Measurements from ENCODE around the gene DENND1A.
"Not testable (repeated sequence)": the region's sequence is repeated elsewhere in the genome, so short reads cannot be mapped to it uniquely, and the experiment has no call there.

Gene DENND1A

DNA sequence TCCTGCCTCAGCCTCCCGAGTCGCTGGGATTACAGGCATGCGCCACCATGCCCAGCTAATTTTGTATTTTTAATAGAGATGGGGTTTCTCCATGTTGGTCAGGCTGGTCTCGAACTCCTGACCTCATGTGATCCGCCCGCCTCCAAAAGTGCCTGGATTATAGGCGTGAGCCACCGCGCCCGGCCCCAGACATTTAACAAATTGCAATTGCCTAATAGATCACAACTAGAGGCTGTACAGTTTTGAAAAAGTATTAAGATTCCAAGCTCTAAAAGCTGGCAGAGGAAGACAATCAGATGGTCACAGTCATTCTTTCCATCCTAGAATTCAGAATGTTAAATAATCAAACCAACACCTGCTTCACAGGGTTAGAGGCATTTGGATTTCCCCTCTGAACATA is 293.1 kb downstream of the DENND1A start:
- in situ Hi-C loops (cut with MboI; ENCODE audit: low sequenced_read_pairs): not testable (repeated sequence)

DNA sequence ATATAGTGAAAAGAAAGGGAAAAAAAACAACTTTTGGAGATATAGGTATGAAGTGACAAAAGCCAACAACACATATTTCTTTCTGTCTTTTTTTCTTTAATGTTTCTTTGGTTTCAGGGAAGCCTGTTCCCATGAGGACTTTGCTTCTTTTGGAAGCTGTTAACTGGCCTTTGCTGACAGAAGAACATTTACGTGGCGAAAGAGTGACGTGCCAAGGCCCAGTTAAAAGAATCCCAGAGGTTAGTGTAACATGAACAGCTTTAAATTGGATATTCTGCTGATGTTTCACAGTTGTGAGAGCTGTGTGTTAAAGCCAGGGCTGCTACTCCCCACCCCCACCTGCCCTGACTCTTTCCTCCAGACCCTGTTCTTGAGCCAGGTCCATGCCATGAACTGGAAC is 298.1 kb downstream of the DENND1A start:
- in situ Hi-C loops (cut with MboI; ENCODE audit: low sequenced_read_pairs): no loop called here

DNA sequence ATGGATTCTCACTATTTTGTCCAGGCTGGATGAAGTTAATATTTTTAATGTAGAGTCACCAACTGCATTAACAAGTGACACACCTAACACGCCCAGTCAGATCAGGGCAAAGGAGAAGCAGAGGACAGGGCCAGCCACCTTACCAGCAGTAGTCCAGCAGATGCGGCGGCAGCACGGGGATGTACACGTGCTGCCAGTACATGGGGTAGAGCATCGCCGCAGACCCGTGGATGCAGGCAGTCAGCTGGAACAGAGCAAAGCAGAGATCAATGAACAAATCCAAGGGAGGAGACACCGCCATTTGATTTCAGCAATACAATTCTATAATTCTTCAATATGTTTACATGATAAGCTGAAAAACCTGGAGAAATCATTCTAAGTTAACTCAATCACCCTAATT is 299.7 kb downstream of the DENND1A start:
- in situ Hi-C loops (cut with MboI; ENCODE audit: low sequenced_read_pairs): no loop called here

GRCh38 chr9:123629531-123629930 is 300.4 kb downstream of the DENND1A start:
- in situ Hi-C loops (cut with MboI; ENCODE audit: low sequenced_read_pairs): no loop called here

DNA sequence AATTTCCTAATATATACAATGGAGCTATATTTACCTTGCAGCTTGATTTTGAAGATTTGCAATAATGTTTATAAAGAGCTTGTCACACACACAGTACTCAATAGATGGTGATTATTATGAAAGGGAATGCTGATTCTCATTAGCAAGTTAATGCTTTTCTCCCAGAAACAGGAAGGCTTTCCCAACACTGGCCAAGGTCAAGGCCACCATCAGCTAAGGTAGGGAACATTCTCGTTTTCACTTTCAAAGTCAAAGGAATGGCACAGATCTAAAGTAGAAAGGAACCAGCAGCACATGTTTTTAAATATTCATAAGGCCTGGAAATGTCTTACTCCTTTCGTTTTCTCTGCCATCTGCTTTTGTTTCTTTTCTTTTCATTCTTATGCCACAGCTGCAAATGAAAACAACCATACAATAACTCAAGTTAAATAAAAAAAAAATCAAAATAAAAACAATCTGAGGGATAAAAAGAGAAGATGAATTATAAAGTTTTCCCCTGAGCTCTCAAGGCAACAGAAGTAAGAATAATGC is 307.1 kb downstream of the DENND1A start:
- in situ Hi-C loops (cut with MboI; ENCODE audit: low sequenced_read_pairs): no loop called here

GRCh38 chr9:123620239-123620638 is 309.7 kb downstream of the DENND1A start:
- in situ Hi-C loops (cut with MboI; ENCODE audit: low sequenced_read_pairs): no loop called here

DNA sequence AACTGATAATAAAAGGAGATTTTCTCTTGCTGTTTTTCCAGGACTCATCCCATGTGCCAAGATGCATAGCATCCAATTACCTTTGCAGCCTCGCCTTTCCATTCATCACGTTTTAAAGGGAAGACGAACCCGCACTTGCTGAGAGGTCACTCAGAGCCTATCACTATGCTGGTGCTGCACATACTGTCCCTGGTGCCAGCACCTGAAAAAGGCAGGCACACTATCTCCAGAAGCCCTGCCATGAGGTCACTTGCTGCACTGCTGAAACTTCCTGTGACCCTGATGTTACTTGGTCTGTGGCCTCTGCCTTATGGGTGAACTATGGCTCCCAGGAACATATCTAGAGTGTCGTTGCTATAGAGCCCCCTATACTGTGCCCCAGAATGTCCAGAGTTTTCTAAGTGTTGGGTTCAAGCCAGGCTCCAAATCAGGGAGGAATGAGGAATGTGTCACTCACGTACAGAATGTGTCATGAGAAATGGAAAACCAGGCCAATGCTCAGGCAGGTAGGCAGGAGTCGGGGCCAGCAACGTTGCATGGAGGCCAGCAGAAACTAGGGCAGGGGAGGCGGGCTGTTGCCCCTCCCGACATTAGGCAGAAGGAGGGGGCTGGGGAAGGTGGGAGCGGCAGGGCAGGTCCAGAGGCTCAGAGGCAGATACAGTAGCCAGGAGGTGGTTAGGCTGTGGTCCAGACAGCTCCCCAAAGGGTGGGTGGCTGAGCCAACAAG is 311.8 kb downstream of the DENND1A start:
- in situ Hi-C loops (cut with MboI; ENCODE audit: low sequenced_read_pairs): no loop called here

DNA sequence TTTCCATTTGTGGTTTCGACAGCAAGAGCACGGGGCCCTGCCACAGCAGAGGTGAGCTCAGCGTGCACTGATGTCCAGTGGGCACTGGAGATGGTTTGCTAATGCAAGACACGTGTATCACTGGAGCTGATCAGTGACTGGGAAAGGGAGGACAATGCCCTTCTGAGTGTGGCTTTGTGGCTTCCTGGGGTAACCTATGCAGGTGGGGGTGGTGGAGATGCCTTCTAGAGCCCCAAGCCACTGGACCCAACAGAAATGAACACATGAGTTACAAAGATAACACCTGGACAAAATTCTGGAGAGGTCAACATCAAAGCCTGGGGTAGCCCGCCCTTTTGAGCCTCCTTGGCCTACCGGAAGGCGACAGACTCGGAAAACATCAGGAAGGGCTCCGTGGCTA is 312.6 kb downstream of the DENND1A start:
- in situ Hi-C loops (cut with MboI; ENCODE audit: low sequenced_read_pairs): no loop called here

- in situ Hi-C loops (cut with MboI; ENCODE audit: low sequenced_read_pairs): no loop called here
Observed at GRCh38 chr9:123616707-123617106, 313.2 kb downstream of the DENND1A start.

DNA sequence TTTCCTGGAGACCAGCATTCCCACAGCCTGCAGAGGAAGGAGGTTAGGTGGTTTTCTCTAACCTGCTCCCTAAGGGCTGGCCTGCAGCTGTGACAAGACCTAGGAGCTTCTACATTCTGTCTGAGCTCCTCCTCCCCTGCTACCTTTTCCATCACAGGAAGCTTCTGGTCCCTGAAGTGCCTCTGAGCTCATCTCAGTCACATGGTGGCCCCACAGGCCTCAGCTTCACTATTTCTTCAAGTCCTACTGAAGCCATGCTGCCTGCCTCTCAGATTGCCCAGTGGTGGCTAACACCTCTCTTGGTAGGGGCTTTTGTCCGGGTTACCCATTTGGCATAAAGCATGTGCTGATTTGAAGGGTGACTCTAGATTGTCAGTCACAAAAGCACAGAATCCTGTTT is 314.5 kb downstream of the DENND1A start:
- in situ Hi-C loops (cut with MboI; ENCODE audit: low sequenced_read_pairs): no loop called here

DNA sequence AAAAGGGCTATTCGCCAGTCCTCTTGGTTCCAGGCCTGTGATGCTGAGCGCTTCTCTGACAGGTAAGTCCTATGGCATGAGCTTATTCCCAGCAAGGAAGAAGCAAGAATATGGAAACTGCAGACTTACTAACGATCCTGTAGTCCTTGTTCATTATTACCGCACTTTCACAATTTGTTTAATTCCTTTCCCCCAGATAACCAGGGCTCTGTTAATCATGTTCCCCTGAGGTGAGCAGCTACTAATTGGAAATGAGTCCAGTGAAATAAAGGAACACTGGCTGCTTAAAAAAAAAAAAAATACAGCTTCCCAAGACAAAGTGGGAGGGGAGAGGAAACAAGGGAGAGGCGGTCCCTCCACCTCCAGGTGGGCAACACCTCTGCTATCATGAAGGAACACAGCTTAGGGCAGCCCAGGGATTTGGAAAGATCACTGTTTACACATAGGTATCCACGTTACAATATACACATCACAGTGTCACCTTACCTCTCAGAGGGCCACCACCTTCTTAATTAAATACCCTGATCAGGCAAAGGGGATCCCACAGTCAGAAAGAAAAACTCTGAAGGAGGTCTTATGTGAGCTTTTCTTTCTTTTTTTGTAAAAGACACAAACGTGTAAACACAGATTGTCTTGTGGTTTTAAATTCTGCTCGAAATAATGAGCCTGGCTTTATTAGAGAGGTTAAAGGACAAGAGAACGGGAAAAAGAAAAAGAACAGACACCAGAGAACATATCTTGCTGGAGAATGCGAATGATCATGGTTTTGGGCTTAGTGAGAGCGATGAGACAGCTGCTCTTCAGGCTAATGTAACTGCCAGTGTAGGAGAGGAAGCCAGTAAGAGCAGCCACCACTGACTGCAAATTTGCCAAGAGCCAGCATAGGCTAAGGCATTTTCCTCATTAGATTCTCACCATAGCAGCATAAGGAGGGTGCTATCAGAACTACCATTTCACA is 315.3 kb downstream of the DENND1A start:
- in situ Hi-C loops (cut with MboI; ENCODE audit: low sequenced_read_pairs): no loop called here

GRCh38 chr9:123611226-123611625 is 318.7 kb downstream of the DENND1A start:
- in situ Hi-C loops (cut with MboI; ENCODE audit: low sequenced_read_pairs): no loop called here

DNA sequence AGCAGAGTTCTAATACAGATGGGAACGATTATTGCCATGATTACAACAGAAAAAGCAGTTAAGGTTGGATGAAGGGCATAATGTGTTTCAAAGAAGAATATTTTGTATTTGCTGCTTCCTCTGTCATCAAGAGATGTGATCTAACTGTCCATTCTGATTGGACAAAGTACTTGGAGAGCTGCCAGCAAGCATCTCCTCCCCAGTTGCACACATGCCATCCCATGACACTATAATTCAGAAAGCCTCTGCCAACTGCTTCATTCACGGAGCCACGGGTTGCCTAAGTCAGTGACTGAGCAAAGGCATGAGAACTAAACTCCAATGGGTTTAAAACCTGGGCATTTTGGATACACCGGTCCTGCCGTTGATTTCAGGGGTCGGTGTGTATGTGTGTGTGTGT is 320.1 kb downstream of the DENND1A start:
- in situ Hi-C loops (cut with MboI; ENCODE audit: low sequenced_read_pairs): no loop called here

DNA sequence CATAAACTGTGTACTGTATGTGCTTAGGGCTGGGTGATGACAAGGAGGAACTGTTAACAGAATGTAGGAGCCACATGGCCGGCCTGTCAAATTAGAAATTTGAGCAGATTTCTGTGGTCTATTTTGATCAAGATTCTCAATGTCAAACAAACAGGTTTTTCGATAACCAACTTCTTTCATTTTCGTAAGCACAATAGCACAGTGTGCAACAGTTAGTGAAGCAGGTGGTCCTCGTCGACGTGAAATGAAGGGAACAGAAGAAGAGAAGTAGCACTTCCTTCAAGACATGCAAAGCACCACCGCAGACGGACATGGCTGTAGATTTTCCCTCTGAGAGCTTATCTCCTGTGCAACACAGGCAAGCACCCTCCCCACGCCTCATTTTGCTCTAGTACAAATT is 321.8 kb downstream of the DENND1A start:
- in situ Hi-C loops (cut with MboI; ENCODE audit: low sequenced_read_pairs): no loop called here

GRCh38 chr9:123607479-123607878 is 322.4 kb downstream of the DENND1A start:
- in situ Hi-C loops (cut with MboI; ENCODE audit: low sequenced_read_pairs): no loop called here

DNA sequence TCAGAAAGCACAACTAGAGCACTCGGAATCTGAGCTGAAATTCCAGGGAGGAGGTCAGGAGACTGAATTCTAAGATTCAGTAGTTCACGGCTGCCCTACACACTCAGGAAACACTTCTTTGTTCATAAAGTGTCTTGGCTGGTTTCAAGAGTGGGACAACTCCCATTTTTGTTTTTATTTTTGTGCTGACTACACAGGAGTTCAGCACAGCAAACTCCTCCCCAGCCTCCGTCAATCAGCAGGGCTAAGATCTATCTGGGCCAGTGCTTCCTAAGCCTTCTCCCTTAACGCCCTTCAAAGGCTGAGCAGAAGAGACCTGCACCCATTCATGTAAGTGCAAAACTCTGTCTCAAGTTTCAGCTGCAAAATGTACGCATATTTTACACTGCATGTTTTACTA is 323.8 kb downstream of the DENND1A start:
- in situ Hi-C loops (cut with MboI; ENCODE audit: low sequenced_read_pairs): no loop called here

DNA sequence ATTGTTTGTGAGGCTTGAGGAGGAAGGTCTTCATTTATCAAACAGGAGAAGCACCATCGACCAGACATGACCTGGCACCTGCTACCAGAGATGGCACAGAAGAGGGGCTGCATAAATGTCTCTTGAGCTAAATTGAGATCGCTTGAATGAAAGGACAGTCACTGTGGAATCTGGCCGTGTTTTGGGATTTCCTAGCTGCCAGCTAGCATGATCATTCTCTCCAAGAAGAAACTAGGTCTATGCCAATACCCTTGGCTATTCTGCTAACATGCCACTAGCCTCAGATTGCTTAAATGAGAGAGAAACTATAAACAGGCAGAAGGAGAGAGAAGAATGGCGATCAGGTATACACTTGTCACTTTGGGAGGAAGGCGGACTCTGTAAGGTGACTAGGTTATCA is 324.6 kb downstream of the DENND1A start:
- in situ Hi-C loops (cut with MboI; ENCODE audit: low sequenced_read_pairs): no loop called here

GRCh38 chr9:123604861-123605260 is 325.1 kb downstream of the DENND1A start:
- in situ Hi-C loops (cut with MboI; ENCODE audit: low sequenced_read_pairs): no loop called here

GRCh38 chr9:123601828-123602227 is 328.1 kb downstream of the DENND1A start:
- in situ Hi-C loops (cut with MboI; ENCODE audit: low sequenced_read_pairs): no loop called here

DNA sequence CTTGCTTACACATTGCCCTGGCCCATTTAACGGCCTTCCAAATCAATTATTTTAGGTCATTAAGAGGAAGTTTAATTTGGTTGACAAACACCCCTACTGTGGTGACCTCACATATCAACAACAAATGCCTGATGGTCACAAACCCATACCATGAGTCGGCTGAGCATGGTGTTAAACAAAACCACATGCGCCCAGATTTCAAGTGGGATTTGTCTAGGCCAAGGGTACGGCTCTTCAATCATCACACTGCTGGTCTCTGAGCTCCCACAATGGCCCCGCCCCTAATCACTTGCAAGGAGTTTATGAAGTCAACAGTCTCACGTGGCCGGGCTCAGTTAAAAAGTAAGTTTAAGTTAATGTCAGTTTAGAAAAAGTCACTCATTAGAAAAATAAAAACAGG is 330.1 kb downstream of the DENND1A start:
- in situ Hi-C loops (cut with MboI; ENCODE audit: low sequenced_read_pairs): no loop called here

DNA sequence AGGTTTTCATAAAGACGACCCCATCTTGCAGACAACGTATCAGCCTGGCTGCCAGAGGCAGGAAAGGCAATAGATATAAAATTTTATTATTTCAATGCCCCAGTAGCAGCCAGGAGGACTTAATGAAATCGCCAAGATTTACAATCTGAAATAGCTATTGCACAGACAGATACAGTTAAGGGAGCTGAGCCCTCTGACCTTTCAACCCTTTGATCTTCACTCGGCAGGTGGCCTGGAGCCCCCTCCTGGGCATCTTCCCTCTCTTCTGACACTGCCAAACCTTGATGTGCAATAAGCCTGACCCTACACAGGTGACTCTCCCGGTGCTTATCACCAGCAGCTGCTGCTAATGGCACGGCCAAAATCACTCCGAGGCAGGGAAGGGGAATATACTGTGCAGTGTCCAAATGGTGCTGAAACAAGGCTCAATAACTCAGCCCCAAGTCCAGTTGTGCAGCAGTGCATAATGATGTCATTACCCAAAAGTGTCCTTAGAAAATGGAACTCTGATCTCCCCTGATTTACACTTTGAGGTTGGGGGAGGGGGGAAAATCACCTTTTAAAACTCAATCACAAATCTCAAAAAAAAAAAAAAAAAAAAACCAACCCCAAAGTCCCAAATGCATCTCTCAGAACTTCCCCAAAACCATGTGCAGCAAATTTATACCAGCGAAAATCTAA is 331.9 kb downstream of the DENND1A start:
- in situ Hi-C loops (cut with MboI; ENCODE audit: low sequenced_read_pairs): no loop called here
